Caki2 (cell line): ENCODE data around the gene NELL1. TPM values are rescaled to one million over a fixed set of nuclear protein-coding genes. Genes with fewer than 3 reads are reported as not detected.

ENCODE experiments used
- DNase-seq: peaks from one replicate; pipeline ENCODE4 v3.0.0-alpha.2; 2015; ENCODE audit warnings: low read depth
- in situ Hi-C: cut with HindIII; loops from 2 replicates; pipeline ENCODE4 v1.10.0; 2016; ENCODE audit warnings: low sequenced_read_pairs, low pct_unique_long_range_greater_than_20kb, mixed read lengths
- total RNA-seq: library from RNA; depleted of rRNA; stranded (reverse); fragments of >200 nt; shearing (Covaris generic); gene quantifications from 2 replicates; pipeline ENCODE4 v1.2.3, GENCODE V29; 2014; ENCODE audit warnings: low replicate concordance; rRNA removed

NELL1 gene
- total RNA-seq: not detected in 2 replicates

DNA sequence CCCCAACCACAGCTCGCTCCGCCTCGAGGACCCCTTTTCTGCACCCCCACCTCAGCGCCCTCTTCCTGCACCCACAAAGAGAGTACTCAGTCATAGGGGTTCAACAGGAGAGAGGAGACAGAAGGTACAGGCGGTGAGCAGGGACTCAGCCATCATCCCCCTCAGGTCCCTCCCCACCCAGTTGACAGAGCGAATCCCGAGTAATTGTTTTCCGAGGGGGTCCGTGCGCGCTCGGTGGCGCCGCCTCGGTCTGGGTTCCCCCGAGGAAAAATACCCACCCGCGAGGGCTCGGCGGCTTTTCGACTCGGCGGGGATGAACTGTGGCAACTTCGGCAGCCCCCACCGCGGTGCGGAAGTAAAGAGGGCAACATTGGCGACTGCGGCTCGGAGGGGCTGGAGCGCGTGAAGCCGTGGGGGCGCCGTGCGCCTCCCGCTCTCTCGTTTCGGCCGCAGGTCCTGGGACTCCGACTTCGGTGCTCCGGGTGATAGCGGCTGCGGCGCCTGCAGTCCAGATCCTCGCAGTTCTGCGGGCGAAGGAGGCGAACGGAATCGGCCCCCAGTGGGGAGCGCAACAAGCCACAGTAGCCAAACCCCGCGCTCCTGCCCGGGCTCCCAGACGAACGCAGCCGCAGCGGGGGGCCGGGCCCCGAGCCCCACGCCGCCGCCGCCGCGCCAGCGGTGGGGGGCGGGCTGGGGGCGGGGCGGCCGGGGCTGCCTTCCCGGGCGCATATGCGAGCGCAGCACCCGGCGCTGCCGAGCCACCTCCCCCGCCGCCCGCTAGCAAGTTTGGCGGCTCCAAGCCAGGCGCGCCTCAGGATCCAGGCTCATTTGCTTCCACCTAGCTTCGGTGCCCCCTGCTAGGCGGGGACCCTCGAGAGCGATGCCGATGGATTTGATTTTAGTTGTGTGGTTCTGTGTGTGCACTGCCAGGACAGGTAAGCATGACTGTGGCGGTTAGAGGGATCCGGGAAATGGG lies at the start of gene NELL1:
NELL1 (plus strand) TSS at position 743 of the 976 bp plus-strand sequence.
- DNase-seq: no peak
- in situ Hi-C loops: no loop called here

DNA sequence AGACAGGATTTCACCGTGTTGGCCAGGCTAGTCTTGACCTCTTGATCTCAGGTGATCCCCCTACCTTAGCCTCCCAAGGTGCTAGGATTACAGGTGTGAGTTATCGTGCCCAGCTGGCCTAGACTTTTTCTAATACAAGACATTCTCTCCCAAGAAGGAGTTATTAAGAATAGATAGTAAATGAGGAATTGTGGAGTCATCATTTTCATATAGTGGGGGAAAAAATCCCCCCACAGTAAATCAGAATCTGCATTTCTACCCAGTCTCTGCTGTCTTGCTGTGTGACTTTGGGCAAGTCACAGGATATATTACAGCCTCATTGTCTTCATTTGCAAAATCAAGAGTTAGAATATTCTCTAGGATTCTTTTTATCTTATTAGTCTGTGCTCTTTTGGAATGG lies 48.4 kb upstream of the NELL1 start:
- in situ Hi-C loops: no loop called here
- DNase-seq: no peak

DNA sequence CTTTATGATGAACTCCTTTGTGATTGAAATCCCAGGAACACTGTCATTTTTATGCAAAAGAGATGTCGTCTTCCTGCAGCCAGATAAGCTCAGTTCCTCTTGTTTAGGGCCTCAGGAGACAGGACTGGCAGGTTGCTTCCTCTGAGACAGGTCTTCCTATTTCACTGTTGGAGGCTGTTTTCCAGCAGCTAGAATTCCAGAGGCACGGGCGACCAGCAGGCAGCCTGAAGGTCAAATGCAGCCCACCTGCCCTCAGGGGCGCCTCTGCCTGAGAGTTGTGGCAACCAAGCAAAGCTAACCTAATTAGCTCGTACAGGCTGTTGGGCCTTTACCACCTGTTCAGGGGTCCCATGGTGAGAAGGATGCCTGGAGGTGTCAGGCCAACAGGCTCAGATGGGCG lies 47.7 kb upstream of the NELL1 start:
- in situ Hi-C loops: no loop called here
- DNase-seq: no peak

DNA sequence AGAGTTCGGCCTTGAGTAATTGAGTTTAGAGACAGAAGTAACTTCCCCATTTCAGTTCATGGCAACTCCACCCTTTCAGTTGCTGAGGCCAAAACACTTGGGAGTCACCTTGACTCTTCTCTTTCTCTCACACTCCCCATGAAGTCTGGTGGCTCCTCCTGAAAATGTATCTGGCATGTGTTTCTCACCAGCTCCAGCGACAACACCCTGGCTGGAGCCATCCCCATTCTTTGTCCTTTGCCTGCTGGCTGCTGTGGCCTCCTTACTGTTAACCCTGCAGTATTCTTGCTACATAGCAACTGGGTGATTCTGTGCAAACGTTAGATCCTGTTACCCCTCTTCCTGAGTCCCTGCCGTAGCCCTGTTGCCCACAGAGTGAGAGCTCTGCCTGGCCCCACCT lies 46.1 kb upstream of the NELL1 start:
- no peak for DNase-seq
- in situ Hi-C loops: no loop called here

GRCh38 chr11:20626279-20626678 lies 43.1 kb upstream of the NELL1 start:
- in situ Hi-C loops: no loop called here
- DNase-seq: no peak

GRCh38 chr11:20627026-20627425 lies 42.4 kb upstream of the NELL1 start:
- DNase-seq: no peak
- in situ Hi-C loops: no loop called here

DNA sequence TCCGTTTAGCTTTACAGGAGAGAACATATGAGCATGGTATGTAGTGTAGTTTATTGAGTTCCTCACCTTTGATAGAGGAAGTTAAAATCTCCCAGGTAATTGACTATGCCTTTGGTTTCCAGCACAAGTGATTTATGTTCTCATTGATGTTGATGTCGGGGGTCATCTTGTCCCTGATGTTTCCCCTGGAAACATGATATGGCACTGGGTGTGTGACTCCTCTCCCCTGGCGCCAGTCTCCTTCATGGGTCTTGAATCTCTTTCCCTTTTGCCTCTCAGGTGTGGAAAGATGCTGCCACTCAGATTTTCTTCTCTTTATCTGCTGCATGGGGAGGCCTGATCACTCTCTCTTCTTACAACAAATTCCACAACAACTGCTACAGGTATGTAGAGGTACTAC lies 41.7 kb upstream of the NELL1 start:
- no peak for DNase-seq
- in situ Hi-C loops: no loop called here

DNA sequence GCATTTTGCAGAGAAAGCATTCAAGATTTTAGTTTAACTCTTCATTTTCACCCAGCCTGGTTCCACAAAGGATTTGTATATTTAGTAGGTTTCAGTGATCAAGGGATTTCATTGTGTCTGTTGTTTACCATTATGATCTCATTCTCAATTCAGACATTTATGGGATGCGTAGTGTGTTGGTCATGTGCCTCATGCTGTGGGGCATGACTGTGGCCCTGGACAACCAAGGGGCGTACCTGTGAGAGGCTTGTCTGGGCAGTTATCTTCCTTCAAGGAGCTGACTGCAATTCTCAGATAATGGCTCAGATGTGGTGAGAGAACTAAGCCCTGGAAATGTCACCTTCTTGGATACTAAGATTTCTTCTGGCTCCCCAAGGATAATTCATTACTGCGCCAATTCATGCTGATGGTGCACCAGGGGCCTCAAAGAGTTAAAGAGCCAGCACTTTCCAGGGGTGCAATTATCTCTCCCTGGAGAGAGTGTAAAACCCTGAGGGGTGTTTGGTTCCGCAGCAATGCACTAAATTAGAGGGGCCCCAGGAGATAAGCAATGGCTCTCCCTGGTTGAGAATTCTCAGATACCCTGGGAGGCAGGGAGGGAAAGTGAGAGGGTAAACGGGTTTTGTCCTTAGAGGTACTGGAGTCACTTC lies 37.7 kb upstream of the NELL1 start:
- DNase-seq: no peak
- in situ Hi-C loops: no loop called here

DNA sequence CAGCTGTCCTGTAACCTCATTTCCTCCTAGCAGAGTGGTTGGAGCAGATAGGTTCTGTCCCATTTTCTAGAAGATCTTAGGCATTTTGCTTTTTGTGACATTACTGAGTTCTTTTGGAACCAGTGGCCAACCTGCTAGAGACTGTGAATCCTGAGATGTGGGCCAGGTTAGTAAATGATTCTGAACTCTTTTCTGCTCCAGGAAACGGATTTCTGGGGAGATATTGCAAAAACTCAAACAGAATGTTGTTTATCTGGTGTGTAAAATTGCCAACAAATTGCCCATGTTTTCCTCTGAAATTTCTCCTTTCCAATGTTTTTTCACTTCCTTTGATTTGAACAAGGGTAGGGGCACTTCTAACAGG lies 37.2 kb upstream of the NELL1 start:
- in situ Hi-C loops: no loop called here
- DNase-seq: no peak

DNA sequence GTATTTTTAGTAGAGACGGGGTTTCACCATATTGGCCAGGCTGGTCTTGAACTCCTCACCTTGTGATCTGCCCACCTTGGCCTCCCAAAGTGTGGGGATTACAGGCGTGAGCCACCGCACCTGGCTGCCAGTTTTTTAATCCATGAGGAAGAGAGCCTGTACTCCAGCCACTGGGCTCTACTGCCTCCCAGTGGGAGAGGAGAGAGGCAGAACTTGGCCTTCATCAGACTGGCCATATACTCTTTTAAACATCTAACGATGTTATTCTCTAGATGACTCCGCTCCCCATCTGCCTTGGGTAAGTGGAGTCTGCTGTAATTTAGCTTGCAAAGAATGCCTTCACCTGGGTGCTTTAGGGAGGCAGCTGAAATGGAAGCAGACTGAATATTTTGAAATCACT lies 35.3 kb upstream of the NELL1 start:
- in situ Hi-C loops: no loop called here
- no peak for DNase-seq

DNA sequence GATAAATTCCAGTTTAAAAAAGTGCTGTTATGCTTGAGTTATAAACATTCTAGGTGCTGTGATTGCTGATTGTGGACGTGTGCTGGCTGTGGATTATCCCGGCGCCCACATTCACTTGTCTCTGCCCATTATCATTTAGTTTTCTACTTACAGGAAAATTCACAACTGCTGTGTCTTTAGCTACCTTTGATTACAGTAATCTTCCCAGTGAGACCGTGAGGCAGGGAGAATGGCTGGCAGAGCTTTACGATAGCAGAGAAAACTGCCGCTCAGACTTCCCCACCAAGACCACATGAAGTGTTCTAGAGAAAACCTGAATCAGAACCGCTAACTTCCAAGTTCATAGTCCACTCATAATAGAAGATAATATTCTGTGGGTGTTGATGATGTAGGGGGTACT lies 34.6 kb upstream of the NELL1 start:
- in situ Hi-C loops: no loop called here
- DNase-seq: no peak

GRCh38 chr11:20638074-20638473 lies 31.3 kb upstream of the NELL1 start:
- DNase-seq: no peak
- in situ Hi-C loops: no loop called here

GRCh38 chr11:20639688-20640087 lies 29.7 kb upstream of the NELL1 start:
- DNase-seq: no peak
- in situ Hi-C loops: no loop called here

GRCh38 chr11:20640401-20640800 lies 29.0 kb upstream of the NELL1 start:
- in situ Hi-C loops: no loop called here

DNA sequence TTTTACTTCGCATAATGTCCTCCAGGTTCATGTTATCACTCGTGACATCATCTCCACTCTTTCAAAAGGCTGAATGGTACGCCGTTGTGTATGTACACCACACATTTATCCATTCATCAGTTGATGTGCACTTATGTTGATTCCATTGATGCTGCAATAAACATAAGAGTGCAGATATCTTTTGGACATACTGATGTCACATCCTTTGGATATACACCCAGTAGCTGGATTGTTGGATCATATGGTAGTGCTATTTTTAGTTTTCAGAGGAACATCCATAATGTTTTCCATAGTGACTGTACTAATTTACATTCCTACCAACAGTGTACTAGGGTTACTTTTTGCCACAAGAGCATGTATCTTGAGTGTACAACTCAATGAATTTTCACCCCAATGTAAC lies 25.0 kb upstream of the NELL1 start:
- DNase-seq: no peak
- in situ Hi-C loops: no loop called here

More at GRCh38 chr11:20640401-20640800, 29.0 kb upstream of the NELL1 start:
- no peak for DNase-seq

DNA sequence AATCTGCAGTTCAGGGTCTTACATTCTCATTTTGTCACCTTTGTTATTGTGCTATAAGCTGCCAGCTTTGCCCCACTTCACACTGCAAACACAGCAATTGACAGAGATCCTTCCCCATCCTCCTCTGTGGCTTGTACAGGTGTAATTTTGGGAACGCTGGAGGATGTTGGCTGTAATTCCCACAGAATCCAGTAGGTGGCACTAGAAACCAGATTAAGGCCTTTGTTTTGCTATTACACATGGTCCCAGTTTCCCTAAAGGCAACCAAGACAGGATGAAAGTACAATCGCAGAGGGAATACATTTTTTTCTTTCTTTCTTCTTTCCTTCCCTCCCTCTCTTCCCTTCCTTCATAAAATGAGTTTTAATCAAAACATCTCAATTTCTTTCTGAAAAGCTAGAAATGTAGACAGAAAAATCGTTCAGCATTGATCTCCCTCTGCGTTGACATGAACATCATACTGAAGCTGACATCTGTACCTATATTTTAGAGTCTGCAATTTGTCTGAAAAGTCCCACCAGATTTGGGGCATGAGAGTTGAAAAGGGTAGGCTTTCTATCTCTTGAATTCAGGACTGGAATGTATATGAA lies 21.3 kb upstream of the NELL1 start:
- peak; percentile 38 for DNase-seq
- in situ Hi-C loops: no loop called here

GRCh38 chr11:20652150-20652806 lies 17.1 kb upstream of the NELL1 start:
- in situ Hi-C loops: no loop called here

DNA sequence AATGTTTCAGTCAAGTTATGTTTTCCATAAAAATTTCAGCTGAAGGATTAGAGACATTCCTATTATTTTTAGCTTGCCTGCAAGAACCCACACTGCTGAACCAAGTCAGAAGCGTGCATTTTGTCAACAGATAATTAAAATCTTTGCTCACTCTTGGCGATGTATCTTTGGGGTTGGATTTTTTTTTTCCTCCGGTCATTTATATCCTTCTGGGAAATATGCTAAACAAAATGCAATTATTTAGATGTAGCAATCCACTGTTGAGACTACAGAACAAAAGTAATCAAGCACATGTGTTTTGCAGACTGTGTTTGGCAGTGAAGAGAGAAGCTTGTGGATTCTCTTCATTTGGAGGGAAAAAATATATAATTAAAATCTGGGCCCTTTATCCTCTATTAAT lies 15.3 kb upstream of the NELL1 start:
- no peak for DNase-seq
- in situ Hi-C loops: no loop called here

More at GRCh38 chr11:20652150-20652806, 17.1 kb upstream of the NELL1 start:
- no peak for DNase-seq

DNA sequence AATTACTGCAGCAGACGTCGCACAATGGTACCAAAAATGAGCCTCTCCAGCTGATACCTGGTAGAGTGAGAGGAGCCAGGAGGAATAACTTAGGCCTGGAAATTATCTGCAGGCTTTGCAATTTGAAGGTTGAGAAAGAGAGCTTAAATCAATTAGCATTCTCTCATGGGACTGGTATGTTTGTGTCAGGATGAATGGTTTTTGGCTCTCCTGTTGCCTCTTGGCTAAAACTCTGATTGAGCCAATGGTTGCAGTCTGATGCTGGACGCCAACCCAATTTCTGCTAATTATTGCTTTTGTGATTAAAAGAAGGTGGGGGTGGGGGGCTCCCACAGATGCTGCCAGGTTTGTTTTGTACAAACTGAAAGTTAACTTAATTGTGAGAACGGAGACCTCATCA lies 12.5 kb upstream of the NELL1 start:
- in situ Hi-C loops: no loop called here
- no peak for DNase-seq
